ENCODE data around the gene PKP1. TPM values are rescaled to one million over a fixed set of nuclear protein-coding genes. Genes with fewer than 3 reads are reported as not detected.

Gene PKP1
- total and polyA plus RNA-seq, 2 of the 4 experiments (the other 2 are of a cell fraction): 0.18 to 0.36 TPM

- H3K36me3 ChIP-seq (ENCODE audit: control insufficient read depth, insufficient read depth, low read length): no peaks in the 10 kb centered on the region
- no peak overlapping the region for H2AFZ ChIP-seq (replicated peaks; ENCODE audit: low read length, poor library complexity)
- no TSS peak for BruUV-seq (replicated peaks)
- no peak overlapping the region for H3K9ac ChIP-seq (ENCODE audit: low read depth, low read length)
- no peaks in the 10 kb centered on the region for H3K9me1 ChIP-seq (ENCODE audit: insufficient read depth, low read length)
- no peak overlapping the region for H2BK5ac ChIP-seq (ENCODE audit: low read depth, low read length, poor library complexity, severe bottlenecking)
- no peak overlapping the region for H3K23ac ChIP-seq (ENCODE audit: low read depth, low read length)
- dilution Hi-C loops (cut with HindIII; ENCODE audit: low sequenced_read_pairs, unreplicated experiment): no loop called here
- H4K91ac ChIP-seq (ENCODE audit: insufficient read depth, low read depth, low read length): no peak overlapping the region
- no peak overlapping the region for H4K5ac ChIP-seq (ENCODE audit: low read depth, low read length)
- no peaks in the 10 kb centered on the region for H3K9me3 ChIP-seq (ENCODE audit: control insufficient read depth, insufficient read depth, low read length)
- no peak overlapping the region for H4K8ac ChIP-seq (ENCODE audit: low read depth in 2 of 2, low read length in 2 of 2)
- no peak overlapping the region for H2AK5ac ChIP-seq (ENCODE audit: low read depth, low read length)
- TF ChIP-seq BHLHE40 (IDR thresholded peaks at IDR 0.05; ENCODE audit: low read depth, low read length): no peak
- no peak for TF ChIP-seq FOS (IDR thresholded peaks at IDR 0.05; ENCODE audit: low read depth, low read length)
- TF ChIP-seq RAD21 (IDR thresholded peaks at IDR 0.05; ENCODE audit: low read length): no peak
- H2BK15ac ChIP-seq (ENCODE audit: low read depth, low read length): no peak overlapping the region
- H3K56ac ChIP-seq (ENCODE audit: extremely low read depth, insufficient read depth, low read length): no peak overlapping the region
- in situ Hi-C loops (cut with MboI; ENCODE audit: low sequenced_read_pairs): no loop called here
- no peaks in the 10 kb centered on the region for H3K4me1 ChIP-seq (ENCODE audit: control insufficient read depth, insufficient read depth, low read length)
- H2AK9ac ChIP-seq (replicated peaks; ENCODE audit: low read depth, low read length, poor library complexity): no peak overlapping the region
- H3K79me1 ChIP-seq (ENCODE audit: low read depth in 1 of 2, low read length in 2 of 2): no peaks in the 10 kb centered on the region
- intact Hi-C loops (cut with micrococcal nuclease): no loop called here
- H3K27me3 ChIP-seq (ENCODE audit: control insufficient read depth, insufficient read depth, low read length): peaks cover 75% of the 10 kb centered on the region
- no peak overlapping the region for H3K27ac ChIP-seq (ENCODE audit: insufficient read depth, low read length)
- no peak overlapping the region for H3K14ac ChIP-seq (replicated peaks; ENCODE audit: low read depth, low read length)
- H3K18ac ChIP-seq (ENCODE audit: low read depth, low read length): no peak overlapping the region
- no peak overlapping the region for H3K4me2 ChIP-seq (ENCODE audit: low read depth, low read length)
- ATAC-seq (ENCODE audit: low read depth) (no peak), DNase-seq (no peak)
- H3K4ac ChIP-seq (ENCODE audit: low read depth, low read length): no peak overlapping the region
- ChIA-PET CTCF (interaction anchor here (0.9 kb wide), 1 partner anchor 9 kb away, joined by 4 read pairs; no protein-coding TSS in a partner anchor), POLR2A (ENCODE audit: unreplicated experiment) (no interaction called here)
- no peak overlapping the region for H2BK120ac ChIP-seq (ENCODE audit: low read depth, low read length)
- 80% methylated on average over 3 of the region's 7 CpGs; no CpG with 5 or more reads in 1 of the 2 experiments for WGBS, 2 experiments (ENCODE audit: extremely low coverage in 2 of 2, insufficient read length in 1 of 2)
- no peak overlapping the region for H3K4me3 ChIP-seq (ENCODE audit: insufficient read depth, low read depth, low read length)
- no peak overlapping the region for H2BK20ac ChIP-seq (ENCODE audit: low read depth, low read length)
- H4K20me1 ChIP-seq (ENCODE audit: insufficient read depth, low read length): no peaks in the 10 kb centered on the region; the same call in 1 of the 2 replicates
Measured at GRCh38 chr1:201355471-201355870, 72.2 kb downstream of the PKP1 start.

Data from IMR-90 (cell line).